NCI-H1694 treated with DMSO at 0.1 percent for 48 hours (cell line): ENCODE measurements around the gene BRINP1.

ENCODE experiments used
- DNase-seq: peaks from one replicate; lab custom pipeline; 2025; lab: John Stamatoyannopoulos, UW

BRINP1 gene

DNA sequence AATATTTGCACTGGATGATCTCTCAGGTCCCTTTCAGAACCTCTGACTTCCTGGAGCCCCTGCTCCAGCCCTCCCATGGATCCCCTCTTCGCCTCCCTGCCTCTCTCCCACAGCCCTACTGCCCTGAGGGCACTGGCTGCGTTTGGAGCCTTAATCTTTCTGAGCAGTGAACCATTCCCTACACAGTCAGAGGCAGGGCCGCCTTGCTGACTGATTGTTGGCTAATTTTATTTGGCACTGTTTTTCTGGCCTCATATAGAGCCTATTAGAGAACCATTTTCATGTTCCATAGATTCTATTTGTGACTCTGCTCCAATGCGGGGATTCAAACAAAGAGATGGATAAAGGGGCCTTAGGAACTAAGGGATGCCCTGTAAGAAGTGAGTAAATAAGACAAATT lies 91.1 kb downstream of the BRINP1 start:
- DNase-seq: no peak

DNA sequence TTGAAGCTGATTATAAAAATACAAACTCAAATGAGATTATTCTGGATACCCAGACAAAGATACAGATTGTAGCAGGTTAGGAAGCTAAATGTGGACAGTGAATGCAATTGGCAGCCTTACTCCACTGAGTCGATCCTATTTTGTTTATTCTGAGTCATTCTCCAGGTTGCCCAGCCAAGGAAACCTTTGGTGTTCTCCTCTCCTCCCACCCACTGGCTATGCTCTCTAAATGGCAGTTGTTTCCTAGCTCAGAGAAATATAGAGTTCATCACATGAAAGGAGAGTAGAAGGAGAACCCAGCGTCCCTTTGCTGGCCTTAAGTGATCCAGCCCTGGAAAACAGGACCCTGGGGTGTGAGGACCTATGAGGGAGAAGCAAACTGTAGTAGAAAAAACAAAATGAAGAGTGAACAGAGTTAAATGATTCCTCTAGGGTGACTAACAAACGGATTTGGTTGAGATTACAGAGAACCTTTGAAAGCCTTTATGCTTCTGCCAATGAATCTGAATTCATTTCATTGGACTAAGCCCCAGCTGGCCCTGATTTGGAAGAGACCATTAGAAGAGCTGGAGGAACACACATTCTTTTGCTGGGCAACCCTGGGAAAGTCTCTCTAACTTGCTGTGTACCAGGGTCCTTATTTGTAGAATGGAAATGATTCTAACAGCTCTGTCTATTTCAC lies 95.1 kb downstream of the BRINP1 start:
- no peak for DNase-seq

DNA sequence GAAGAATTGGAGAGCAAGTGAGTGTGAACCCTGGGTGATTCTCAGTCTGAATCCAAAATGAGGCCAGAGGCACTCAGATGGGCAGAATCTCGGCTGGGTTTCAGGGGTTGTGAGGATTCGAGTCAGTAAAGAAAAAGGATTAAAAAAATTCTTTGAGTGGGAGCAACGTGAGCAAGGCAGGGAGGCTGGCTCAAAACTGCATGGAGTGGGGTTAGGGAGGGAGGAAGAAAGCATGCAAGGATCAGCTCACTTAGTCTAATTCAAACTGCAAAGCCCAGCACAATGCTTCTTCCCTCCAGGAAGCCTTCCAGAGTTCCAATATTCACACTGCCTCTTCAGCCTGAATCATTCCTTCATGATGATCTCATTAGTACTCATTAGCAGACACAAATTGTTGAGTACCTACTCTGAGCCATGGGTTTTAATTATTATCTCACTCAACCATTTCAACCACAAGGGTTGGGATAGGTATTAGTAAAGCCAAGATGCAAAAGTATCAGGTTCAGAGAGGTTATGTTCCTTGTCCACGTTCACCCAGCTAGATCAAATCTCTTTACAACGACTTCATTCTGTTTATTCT lies 95.8 kb downstream of the BRINP1 start:
- no peak for DNase-seq

DNA sequence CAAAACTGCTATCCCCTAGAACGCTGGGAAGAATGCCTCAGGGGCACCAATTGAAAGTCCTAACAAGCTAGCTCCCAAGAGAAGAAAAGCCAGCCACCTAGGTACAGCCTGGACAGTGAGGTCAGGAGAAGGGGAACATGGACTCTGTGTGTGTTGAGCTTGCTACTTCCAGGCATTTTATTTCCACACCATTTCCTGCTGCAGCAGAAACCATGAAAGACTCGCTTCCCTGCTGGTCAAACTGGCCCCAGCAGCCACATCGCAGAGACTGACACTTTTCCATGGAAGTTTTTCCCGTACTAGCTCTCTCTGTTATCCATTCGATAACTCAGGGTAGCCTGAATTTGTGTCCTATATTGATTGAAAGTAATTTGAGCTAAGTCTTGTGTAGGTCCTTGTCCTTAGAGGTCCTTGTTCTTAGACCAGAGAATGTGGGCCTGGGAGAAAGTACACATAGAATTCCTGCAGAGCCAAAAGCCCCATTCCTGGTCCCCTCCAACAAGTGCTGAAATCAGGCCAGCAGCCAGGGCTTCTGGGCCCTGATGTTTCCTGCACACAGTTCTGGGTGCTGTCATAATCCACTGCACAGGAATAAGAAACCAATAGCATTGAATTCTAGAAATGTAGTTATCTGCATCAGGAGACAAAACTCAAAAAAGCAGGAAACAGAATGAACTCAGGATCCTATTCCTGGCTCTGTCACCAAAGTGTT lies 96.6 kb downstream of the BRINP1 start:
- DNase-seq: no peak

DNA sequence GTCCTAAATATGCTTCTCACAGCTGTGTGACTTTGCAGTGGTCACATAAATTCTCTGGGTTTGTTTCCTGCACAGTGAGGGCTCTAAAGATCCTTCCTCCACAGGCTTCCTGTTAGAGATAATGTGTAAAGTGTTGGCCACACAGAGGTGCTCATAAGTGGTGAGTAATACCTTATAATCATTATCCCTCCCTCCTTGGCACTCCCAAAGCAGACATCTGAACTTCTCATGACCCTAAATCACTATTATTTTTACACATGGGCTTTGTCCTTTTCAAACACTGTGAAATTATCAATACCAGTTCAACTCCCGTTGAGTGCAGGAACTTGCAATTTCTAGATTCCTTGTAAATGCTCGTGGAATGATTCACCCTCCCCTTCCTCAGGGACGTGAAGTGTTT lies 100.2 kb downstream of the BRINP1 start:
- no peak for DNase-seq

DNA sequence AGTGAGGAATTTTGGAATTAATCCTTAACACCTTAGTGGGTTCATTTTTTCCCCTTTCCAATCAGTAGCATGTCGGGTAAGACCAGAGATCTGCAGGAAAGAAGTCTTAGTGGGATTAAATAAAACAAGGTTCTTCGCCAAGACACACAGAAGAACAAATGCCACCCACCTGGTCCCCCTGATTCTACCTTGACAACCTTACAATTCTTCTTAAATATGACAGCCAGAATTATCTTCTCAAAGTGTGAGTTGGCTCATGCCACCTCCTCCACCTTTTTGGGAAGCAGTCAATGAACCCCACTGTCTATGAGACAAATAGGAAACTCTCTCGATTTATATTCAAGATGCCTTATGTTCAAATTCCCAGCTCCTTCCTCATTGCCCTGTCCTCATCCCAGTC lies 105.1 kb downstream of the BRINP1 start:
- DNase-seq: no peak

DNA sequence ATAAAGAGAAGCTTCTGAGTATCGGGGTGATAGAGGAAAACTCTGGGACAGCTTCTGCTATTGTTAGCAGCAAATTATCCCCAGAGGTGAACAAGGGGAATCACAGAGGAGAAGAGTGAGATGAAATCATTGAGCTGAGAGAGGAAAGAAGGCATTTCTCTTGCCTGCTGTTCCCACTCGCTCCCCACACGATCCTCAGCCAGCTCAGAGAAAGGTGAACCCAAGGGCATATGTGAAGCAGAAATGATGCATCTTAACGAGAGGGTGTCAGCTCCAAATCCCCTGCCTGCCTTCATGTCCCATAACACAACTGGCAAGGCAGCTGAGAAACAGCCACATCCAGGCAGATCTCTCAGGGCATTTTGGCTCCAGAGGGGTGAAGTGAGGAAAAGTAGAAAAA lies 111.6 kb downstream of the BRINP1 start:
- no peak for DNase-seq

DNA sequence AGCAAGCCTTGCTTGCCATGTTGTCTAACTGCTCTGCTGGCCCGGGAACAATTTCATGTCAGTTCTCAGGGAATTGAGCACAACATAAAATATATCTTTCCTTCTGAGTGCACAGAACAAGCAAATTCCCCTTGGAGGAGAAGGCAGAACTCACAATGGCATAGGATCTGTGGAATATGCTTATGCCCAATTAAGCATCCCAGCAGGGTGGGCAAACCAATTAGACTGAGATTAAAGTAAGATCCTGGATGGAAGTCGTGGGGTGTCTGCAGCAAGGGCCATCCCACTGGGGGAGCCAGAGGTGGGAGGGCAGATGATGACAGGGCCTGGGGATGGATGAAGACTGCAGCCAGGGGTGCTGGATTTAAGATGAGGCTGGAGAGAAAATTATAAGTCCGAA lies 114.1 kb downstream of the BRINP1 start:
- no peak for DNase-seq

DNA sequence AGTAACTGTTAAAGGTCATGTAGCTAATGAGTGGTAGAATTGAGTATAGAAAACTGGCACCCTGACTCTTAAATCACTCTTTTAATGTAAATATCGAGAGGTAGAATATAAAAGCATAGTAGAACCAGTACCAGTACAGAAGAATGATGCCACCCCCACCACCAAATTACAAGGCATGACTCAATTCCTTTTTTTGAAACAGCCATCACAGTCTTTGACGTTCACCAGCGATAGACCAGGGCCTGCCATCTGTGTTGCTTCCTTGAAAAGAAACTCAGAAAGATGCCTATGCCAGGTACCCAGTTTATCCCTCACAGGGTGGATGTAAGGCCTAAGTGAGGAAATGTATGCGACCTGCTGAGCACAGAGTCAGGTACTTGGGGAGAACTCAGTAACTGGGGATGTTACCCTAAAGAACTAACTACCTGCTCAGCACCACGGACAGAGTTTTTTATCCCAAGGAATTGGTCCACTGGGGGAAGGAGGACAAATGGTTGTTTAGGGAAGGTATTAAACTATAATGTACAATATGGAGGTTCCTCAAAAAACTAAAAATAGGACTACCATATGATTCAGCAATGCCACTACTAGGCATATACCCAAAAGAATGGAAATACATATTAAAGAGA lies 116.5 kb downstream of the BRINP1 start:
- DNase-seq: no peak

DNA sequence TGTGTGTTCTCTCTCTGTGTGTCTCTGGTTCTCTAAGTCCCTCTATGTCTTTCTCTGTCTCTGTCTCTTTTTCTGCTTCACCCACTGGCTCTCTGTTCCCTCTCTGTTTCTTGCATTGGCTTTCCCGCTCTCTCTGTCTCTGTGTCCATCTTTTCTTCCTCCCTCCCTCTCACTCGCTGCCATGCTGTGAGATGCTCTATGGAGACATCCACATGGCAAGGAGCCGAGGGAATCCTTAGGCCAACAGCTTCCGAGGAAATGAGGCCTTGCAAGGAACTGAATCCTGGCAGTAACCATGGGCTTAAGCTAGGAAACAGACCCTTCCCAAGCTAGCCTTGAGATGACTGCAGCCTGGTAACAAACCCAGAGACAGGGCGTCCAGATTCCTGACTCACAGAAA lies 117.3 kb downstream of the BRINP1 start:
- DNase-seq: no peak

DNA sequence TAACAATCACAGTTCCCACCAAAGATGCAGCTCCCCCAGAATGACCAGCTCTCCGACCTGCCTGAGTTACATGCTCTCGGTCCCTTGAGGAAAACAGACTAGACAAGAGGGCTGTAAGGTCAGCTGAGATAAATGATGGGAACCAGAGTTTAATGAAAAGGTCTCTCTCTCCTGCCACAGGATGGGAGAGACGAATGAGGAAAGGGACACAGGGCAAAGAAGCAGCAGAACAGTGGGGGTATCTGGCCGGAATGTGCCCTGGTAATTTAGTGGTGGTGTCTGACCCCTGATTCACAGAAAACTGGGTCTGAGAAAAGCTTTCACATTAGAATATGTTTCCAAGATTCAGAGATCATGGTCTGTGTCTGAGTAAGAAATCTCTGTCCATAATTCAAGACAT lies 118.5 kb downstream of the BRINP1 start:
- no peak for DNase-seq

DNA sequence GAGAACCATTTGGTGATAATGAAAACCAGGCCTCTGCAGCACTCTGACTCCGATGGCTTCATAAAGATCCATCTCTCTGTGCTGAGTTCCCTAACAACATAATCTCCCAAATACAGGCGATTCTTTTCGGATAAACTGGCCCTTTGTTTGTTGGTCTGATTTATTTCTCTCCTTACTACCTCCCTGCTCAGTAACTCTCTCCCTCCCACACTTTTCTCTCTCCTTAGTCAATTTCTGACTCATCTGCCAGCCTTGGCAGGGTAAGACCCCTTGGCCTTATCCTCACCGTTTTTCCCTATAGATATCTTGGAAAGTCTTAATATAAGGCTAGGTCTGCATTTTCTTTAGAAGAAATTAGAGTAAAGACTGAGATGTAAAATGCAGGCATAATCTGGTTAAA lies 128.7 kb downstream of the BRINP1 start:
- DNase-seq: no peak

DNA sequence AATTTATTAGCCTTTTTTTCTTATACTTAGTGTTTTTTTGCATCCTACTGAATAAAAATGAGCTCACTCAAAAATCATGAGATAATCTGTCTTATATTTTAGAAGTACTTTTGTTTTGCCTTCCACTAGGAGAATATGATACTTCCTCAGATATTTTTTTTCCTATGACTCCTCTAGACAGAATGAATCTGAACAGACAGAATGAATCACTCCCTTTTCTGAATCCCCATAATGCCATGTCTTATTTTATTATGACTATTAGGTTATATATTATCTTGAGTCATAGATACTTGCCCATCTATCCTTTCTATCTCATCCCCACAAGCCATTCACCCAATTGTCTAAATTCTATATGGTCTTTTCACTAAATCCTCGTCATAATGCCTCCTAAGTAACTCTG lies 134.6 kb downstream of the BRINP1 start:
- DNase-seq: no peak

DNA sequence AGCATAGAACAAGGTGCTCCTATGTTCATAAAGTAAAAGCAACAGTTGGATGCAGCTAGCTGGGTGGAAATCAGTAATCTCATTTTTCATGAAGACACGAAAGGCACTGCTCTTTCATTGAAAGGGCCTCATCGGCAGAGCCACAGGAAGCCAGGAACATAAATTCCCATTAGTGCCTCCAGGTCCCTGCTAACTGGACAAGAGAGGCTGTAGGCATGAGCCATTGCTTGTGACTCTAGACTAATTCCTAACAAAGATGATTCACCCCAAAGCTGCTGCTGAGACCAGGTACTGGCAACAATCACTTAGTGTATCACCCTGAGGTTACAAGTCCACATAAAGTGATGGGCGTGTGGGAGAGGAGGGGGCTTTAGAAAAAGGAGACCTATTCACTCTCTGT lies 141.8 kb downstream of the BRINP1 start:
- no peak for DNase-seq

DNA sequence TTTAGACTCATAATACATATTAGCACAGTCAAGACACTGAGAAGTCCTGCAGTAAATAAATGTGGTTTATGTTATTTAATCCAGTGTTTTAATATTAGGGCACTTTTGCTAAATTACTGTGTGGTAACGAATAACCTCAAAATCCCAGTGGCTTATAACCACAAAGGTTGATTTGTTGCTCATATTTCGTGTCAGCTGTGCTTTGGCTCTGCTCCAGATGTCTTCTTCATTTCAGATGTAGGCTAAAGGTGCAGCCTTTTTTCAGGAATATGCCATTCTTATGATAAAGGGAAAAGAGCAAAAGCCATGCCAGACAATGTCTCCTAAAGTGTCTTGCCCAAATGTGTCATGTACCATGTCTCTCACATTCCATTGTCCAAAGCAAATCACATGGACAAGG lies 144.8 kb downstream of the BRINP1 start:
- DNase-seq: no peak

DNA sequence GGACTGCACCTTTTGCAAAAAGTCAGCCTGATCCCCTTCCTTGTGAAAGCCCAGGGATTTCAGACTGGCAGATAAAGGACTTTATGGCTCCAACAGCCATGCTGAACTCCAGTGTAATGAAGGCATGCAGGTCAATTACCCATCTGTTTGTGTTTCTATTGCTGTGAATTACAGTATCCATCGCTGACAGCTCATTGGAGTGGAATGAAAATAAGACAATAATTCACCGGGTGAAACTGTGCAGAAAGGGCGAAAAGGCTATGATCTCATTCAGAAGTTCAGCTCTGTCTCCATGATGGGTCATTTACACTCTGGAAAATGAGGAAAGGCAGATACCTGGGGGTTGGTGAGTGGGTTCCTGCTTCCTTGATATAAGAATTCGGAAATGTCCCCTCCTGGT lies 148.0 kb downstream of the BRINP1 start:
- peak; percentile 23 for DNase-seq

DNA sequence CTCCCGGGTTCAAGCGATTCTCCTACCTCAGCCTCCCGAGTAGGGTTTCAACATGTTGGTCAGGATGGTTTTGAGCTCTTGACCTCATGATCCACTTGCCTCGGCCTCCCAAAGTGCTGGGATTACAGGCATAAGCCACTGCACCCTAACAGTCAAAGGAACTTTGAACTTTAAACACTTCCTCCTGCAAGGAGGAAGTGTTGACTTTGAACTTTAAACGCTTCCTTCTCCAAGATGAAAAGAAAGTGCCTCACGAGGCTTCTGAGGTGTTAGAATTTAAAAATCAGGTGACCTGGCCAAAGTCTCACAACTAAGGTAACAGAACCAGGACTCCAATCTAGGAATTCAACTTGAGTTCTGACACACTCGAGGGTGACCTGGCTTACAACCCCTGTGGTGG lies 150.9 kb downstream of the BRINP1 start:
- DNase-seq: no peak

DNA sequence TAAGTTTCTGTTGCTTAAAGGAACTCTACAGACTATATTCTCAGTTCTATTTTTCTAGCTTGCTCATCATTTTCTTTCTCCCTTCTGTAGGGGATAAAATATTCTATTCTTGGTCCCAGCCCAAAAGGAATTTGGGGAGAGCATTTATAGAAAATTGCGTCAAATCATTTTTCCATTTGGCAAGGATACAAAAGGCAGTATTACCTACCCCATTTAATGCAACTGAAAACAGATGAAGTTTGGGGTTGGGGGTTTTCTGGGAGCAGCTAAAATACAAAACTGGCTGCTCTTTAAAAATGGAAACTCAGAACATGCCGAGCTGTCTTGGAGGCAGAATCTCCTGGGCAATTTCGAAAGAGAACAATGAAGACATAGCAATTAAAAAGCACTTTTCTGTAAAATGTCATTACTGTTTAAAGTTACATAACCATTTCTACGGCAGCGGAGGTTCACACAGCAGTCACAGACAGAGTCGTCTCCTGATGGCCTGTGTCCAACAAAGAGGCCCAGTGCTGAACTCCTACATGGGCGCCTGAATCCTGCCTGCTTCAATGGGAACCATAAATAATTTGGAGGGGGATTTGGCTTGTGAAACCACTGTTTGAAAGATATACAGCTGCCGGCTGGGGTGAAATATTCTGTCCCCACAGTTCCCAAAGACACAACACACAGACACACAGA lies 152.4 kb downstream of the BRINP1 start:
- DNase-seq: no peak

DNA sequence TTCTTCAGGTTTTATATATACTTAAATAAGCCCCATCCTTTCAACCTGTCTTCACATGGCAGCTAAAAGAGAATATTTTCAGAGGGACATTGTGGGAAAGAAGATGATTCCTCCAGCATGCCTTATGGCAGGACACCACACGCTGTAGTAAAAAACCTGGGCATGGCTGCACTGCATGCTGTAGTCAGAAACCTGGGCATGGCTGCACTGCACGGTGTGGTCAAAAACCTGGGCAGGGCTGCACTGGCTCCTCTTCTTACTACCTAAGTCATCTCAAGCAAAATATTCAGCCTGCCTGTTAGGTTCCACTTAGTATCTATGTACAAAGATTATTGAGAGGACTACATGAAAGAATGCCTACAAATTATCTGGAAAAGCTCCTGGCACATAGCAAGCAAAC lies 153.6 kb downstream of the BRINP1 start:
- no peak for DNase-seq

DNA sequence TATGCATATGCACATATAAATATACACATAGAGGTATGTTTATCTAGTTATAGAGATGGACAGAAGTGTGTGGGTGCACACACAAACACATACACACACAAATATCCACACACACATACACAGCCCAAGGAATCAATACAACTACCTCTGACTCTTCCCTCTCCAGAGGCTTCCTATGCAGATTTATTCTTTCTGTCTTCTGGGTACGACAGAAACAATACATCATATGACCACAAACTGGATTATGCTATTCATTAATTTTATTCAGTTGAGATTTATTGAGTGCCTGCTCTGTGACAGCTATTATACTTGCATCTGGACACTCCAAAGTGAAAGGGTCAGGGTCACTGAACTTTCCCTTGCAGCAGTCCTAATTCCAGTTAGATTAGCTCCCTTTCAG lies 155.8 kb downstream of the BRINP1 start:
- DNase-seq: no peak

DNA sequence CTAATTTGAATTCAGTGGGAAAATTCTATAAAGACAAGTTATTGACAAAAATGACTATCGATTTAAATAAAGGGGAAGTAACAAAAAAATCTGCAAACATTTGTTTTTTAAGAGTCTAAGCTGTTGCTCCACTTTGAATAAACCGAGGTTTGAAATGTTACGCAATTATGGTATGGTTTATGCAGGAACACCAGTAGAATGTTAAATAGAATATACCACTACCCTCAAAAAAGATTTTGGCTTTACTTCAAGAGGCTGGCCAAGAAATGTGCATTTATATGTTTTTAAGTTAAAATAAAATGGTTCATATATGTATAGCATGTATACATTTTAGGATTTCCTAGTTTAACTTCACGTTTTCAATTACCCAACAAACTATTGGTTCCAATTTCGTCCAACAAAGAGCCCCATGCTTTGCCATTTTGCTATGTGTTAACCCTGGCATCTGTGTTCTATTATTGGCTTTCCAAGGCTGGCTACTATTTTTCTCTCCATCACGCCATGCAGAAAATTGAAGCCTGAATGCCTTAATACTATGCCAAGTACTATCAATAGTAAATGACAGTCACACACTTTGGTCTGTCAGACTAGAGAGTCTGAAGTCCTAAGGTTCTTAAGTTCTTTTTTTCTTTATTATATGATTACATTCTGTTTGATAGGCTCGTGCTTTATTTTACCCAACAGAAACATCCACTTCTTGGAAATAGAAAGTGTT lies 171.2 kb downstream of the BRINP1 start:
- no peak for DNase-seq

DNA sequence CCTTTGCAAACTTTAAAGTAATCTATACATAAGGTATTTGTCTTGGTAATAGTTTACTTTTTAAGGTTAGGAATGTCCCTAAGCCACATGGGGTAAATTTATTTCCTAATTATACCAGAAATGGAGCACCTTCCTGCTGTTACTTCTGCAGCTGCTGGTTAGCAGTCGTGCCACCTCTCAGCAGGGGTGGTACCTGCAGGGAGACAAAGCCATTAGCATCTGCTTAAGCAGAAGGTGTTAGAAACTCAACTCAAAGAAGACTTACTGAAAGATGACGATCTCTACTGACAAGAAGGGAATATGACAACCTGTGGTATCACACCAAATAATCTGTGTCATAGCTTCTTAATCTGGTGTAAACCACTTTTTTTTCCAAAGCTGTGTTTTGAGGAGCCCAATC lies 173.7 kb downstream of the BRINP1 start:
- no peak for DNase-seq
